Nephron progenitor cell (in vitro differentiated cells): ENCODE results near the gene TLE3.

ENCODE experiments used
- DNase-seq: peaks from one replicate; pipeline ENCODE4 v3.0.0; 2021
- H3K27ac Mint-ChIP-seq: 2 replicates; pipeline ENCODE4 v1.8.0; 2021; ENCODE audit warnings: mild to moderate bottlenecking, moderate library complexity, mixed read lengths
- H3K27me3 Mint-ChIP-seq: 2 replicates; pipeline ENCODE4 v1.8.0; 2021; ENCODE audit warnings: mild to moderate bottlenecking, low read depth, mixed read lengths; ENCODE audit not compliant: poor library complexity
- H3K36me3 Mint-ChIP-seq: 2 replicates; pipeline ENCODE4 v1.8.0; 2021; ENCODE audit warnings: low read depth, mixed read lengths
- H3K4me1 Mint-ChIP-seq: 2 replicates; pipeline ENCODE4 v1.8.0; 2021; ENCODE audit warnings: mixed read lengths
- H3K4me3 Mint-ChIP-seq: 2 replicates; pipeline ENCODE4 v1.8.0; 2021; ENCODE audit warnings: mild to moderate bottlenecking, moderate library complexity, mixed read lengths
- H3K9me3 Mint-ChIP-seq: 2 replicates; pipeline ENCODE4 v1.8.0; 2021; ENCODE audit warnings: mild to moderate bottlenecking, moderate library complexity, mixed read lengths
- TF ChIP-seq, protein P1 (sequence below): fragments of 200-600 bp; sonication (generic); IDR thresholded peaks from 2 replicates; pipeline ENCODE4 v1.5.0; 2021; ENCODE audit warnings: antibody characterized with exemption

The TLE3 gene

DNA sequence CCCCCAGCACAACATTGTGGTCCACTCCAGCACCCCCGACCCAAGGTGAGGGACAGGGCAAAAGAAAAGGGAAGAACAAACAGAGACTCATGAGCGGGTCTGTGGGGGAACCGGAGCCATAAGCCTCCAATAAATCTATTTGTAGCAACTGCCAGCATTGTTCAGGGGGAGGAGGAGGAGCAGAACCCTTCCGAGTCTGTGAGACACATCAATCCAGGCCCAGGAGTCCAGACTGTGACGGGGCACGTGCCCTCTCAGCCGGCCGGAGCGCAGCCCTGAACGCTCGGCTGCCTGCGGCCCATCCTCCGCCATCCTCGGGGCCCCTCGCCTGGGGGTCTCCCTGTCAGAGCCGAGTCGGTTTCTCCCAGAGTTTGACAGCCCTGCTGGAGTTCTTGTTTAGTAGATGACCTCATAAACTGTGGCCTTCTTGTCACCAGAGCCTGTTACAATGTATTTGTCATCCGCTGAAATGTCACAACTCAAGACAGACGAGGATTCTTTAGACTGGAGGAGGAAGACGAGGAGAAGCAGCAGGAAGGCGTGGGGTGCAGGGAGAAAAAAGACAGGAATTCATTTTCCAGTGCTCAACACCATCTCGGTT lies 47.9 kb downstream of the TLE3 start:
- H3K27me3 Mint-ChIP-seq: peaks cover 17% of the 10 kb centered on the region
- H3K4me1 Mint-ChIP-seq: peaks cover 67% of the 10 kb centered on the region
- peak; percentile 73 for DNase-seq
- no peaks in the 10 kb centered on the region for H3K9me3 Mint-ChIP-seq
- H3K4me3 Mint-ChIP-seq: peak overlapping the region; percentile 28
- TF ChIP-seq, protein P1, sequence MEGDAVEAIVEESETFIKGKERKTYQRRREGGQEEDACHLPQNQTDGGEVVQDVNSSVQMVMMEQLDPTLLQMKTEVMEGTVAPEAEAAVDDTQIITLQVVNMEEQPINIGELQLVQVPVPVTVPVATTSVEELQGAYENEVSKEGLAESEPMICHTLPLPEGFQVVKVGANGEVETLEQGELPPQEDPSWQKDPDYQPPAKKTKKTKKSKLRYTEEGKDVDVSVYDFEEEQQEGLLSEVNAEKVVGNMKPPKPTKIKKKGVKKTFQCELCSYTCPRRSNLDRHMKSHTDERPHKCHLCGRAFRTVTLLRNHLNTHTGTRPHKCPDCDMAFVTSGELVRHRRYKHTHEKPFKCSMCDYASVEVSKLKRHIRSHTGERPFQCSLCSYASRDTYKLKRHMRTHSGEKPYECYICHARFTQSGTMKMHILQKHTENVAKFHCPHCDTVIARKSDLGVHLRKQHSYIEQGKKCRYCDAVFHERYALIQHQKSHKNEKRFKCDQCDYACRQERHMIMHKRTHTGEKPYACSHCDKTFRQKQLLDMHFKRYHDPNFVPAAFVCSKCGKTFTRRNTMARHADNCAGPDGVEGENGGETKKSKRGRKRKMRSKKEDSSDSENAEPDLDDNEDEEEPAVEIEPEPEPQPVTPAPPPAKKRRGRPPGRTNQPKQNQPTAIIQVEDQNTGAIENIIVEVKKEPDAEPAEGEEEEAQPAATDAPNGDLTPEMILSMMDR: no peak
- peaks cover 41% of the 10 kb centered on the region for H3K36me3 Mint-ChIP-seq
- H3K27ac Mint-ChIP-seq: peak overlapping the region; percentile 55

DNA sequence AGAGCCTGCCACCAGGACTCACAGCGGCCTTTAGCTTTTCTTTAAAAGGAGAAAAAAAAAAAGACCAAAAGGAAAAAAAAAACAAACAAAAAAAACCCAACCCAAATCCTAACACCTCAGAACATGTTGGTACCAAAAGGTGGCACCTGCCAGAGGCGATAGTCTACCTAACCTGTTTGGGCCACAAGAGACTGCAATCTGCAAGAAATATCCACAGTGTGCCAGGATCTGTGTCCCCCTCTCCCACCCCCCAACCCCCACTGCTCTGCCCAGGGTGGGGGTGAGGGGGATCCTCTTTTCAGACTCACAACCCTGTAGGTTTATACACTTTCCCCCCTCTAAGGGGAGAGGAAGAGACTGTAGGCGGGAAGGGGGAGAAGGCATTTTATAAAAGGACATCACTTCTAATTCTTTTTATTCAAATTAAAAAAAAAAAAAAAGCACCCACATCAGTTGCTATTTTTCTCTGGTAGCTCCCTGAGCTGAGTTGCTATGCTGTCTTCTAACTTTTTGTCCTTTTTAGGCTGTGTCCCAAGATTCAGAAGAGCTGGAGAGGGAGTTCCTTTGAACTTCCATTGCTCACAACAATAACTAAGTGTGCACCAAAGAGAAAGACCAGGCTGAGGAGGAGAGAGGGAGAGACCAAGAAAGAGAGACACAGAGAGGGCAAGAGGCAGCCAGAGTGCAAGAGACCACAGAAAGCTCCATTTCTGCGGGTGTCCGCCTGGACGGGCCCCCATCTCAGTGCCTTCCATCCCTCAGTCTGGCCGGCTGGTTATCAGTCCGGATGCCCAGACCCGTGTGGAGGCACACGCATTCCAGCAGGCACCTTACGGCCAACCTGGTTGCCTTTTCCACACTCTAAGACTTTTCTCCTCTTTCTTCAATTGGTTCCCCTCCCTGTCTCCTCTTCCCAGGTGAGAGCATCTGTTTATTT lies 48.9 kb downstream of the TLE3 start:
- Mint-ChIP-seq H3K27ac (no peak overlapping the region), H3K27me3 (peaks cover 13% of the 10 kb centered on the region), H3K36me3 (peaks cover 32% of the 10 kb centered on the region), H3K4me1 (peaks cover 66% of the 10 kb centered on the region), H3K4me3 (peak overlapping the region; percentile 16), H3K9me3 (no peaks in the 10 kb centered on the region)
- DNase-seq: no peak
- TF ChIP-seq, protein P1: no peak

DNA sequence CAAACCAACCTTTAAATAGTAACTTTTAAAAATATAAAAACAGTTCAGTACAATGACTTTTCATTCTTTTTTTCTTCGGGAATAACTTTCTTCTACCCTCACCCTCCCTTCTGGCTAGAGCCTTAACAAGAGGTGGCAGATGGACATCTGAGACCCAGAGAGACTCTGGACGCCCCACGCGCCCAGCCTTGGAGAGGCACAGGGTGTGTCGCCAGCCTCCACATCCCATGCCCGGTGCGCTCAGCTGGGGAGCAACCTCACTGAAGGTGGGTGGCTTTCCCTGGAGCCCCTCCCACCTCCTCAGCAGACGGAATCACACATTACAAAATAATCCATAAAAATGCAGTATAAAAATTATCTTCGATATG lies 49.5 kb downstream of the TLE3 start:
- Mint-ChIP-seq H3K27ac (no peak overlapping the region), H3K36me3 (peaks cover 29% of the 10 kb centered on the region), H3K4me3 (no peak overlapping the region), H3K27me3 (peaks cover 10% of the 10 kb centered on the region), H3K9me3 (no peaks in the 10 kb centered on the region), H3K4me1 (peaks cover 63% of the 10 kb centered on the region)
- TF ChIP-seq, protein P1: no peak
- DNase-seq: no peak

DNA sequence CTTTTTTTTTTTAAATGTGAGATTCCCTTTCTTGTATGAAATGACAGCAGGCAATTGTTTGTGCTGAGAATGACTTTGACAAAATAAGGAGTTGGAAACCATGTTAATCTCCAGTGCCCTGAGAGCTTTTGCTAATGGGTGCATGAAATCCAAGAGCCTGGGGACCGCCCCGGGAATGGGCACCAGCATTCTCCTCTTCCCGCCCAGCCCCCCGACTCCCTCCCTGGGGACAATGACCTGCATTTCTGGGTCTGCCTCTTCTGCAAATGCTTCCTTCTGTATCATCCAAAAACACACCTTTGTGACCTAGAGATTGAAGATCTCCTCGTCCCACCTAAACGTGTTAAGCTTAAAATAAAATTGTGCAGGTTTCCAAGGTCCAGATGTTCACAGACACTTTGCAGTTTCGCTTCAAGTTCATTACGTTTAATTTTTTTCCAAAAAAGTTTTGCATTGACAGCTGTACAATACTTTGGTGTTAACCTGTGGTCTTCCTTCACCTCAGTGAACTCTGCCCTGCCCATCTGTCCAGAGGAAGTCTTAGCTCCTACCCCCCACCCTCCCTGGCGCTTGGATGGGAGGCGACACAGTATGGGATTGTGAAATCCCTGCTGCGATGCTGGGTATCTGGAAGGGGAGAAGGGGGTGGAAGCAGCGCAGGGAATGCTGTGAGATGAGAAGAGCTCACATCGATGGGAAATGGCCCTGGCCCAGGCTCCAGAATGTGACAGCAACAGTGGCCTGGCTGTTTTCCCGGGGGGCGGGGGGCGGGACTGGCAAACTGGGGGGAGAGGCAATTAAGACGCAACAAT lies 50.1 kb downstream of the TLE3 start:
- no peak overlapping the region for H3K4me3 Mint-ChIP-seq
- no peak overlapping the region for H3K27ac Mint-ChIP-seq
- H3K4me1 Mint-ChIP-seq: peaks cover 63% of the 10 kb centered on the region
- TF ChIP-seq, protein P1: no peak
- H3K9me3 Mint-ChIP-seq: no peaks in the 10 kb centered on the region
- peaks cover 27% of the 10 kb centered on the region for H3K36me3 Mint-ChIP-seq
- DNase-seq: no peak
- peaks cover 10% of the 10 kb centered on the region for H3K27me3 Mint-ChIP-seq

DNA sequence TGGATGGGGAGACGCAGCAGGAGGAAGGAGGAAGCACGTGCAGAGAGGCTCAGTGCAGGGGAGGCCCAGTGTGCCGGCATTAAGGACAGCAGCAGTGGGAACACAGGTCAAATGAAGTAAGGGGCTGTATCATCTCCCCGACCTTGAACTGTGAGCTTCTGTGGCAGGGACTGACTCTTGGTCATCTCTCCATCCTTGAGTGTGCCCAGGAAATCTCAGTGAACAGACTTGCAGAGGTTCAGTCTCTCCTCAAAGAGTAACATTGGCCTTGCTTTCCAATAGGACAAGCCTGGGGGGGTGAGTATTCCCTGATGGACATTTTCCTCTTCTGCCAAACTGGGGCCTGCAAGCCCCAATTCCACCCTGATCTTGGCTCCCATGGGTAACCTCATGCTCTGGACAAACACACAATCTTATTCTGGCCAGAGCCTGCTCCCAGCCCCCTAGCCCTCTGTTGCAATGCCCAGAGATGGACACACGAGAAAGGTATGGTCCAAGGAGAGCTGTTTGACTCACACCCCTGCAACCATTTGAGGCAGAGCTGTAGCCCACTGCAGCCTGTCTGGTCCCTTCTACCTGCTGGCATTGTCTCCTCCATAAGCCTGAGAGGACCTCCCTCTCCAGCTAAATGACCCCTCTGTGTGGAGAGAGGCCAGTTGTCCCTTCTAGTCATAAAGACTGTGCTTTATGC lies 50.9 kb downstream of the TLE3 start:
- Mint-ChIP-seq H3K27ac (no peak overlapping the region), H3K4me1 (peaks cover 58% of the 10 kb centered on the region), H3K36me3 (peaks cover 24% of the 10 kb centered on the region), H3K4me3 (no peak overlapping the region), H3K27me3 (peaks cover 9% of the 10 kb centered on the region), H3K9me3 (no peaks in the 10 kb centered on the region)
- DNase-seq: no peak
- TF ChIP-seq, protein P1: no peak
